ENCODE measurements around the gene CHORDC1.

DNA sequence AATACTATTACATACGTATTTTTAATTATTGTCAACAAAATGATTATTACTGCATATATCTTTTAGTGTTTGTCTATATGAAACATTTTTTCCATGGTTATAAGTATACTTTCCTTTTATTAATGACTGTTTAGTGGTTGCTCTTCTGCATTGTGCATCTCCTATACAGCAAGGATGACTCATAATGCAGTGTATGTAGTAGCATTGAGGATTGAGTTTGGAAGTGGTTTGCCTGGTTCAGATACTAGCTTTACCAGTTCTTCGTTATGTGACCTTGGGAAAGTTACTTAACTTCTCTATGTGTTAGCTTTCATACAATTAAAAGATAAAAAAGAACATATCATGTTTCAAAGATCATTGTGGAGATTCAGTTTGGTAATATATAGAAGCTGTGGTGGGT lies 44.1 kb downstream of the CHORDC1 start:
- TF ChIP-seq, protein P1, sequence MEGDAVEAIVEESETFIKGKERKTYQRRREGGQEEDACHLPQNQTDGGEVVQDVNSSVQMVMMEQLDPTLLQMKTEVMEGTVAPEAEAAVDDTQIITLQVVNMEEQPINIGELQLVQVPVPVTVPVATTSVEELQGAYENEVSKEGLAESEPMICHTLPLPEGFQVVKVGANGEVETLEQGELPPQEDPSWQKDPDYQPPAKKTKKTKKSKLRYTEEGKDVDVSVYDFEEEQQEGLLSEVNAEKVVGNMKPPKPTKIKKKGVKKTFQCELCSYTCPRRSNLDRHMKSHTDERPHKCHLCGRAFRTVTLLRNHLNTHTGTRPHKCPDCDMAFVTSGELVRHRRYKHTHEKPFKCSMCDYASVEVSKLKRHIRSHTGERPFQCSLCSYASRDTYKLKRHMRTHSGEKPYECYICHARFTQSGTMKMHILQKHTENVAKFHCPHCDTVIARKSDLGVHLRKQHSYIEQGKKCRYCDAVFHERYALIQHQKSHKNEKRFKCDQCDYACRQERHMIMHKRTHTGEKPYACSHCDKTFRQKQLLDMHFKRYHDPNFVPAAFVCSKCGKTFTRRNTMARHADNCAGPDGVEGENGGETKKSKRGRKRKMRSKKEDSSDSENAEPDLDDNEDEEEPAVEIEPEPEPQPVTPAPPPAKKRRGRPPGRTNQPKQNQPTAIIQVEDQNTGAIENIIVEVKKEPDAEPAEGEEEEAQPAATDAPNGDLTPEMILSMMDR (IDR thresholded peaks at IDR 0.05), result no peak
- TF ChIP-seq POLR2A (IDR thresholded peaks at IDR 0.05), result no peak

All from Peyer's patch (tissue), 4 donors.